Posterior cingulate gyrus (tissue), 11 donors: ENCODE data around the gene SPATA6L.

ENCODE experiments used
- DNase-seq, 10 donors: peaks; one replicate each; pipeline versions ENCODE4 v3.0.0 to v3.0.0-alpha.2; 2020 to 2021; ENCODE audit warnings: mixed read lengths in 3 of 10
- intact Hi-C: fragments of 100-400 bp; cut with DNase I; formaldehyde crosslinking; loops from one replicate; pipeline ENCODE4 v1.15.1; 2023

Gene SPATA6L

DNA sequence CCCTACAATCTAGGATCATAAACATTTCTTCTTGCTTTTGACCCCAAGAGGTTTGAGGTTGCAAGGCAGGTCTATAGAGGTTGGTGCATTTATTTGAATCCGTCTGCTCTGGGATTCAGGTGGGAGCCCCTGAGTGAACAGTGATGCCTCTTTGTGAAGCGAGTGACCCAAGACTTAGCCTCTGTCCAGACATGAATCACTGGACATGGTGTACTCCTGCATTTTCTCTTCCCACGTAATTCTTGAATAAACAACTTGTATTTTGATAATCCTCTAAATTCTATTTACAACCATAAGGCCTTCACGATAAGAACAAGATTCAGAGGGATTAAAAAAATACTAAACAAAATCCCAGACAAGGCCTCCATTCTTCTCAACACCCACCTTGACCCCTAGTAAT, 71.7 kb downstream of the SPATA6L start:
- DNase-seq = no peak
- intact Hi-C loops = no loop called here

DNA sequence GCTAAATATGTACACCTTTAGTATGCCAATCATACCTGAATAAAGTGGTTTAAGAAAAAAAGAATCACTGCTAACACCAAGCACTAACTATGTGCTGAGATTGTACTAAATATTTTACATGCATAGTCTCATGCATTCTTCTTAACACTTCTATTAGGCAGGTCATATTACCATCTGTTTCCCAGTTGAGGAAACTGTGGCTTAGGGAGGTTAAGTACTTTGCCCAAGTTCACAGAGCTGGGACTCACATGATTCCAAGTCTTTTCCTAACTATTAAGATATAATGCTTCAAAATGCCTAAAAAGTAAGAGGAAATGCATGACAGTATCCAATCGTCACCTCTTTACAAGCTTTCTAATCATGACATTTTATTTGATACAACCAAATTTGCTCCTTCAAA, 73.4 kb downstream of the SPATA6L start:
- DNase-seq = no peak
- intact Hi-C loops = no loop called here

DNA sequence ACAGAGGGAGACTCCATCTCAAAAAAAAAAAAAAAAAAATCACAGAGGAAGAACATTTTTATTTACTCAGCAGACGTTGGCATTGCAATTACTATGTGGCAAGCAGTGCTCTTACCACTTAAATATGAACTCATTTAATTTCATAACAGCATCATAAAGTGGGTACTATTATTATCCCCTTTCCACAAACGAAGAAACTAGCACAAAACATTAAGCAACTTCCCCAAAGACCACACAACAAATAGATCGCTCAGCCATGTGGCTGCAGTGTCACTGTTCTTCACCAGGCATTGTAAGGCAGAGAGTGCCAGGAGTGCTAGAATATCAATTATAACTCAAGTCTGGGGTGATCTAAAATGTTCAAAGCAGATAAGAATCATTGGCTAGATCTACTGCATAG, 74.0 kb downstream of the SPATA6L start:
- DNase-seq = no peak
- intact Hi-C loops = no loop called here

DNA sequence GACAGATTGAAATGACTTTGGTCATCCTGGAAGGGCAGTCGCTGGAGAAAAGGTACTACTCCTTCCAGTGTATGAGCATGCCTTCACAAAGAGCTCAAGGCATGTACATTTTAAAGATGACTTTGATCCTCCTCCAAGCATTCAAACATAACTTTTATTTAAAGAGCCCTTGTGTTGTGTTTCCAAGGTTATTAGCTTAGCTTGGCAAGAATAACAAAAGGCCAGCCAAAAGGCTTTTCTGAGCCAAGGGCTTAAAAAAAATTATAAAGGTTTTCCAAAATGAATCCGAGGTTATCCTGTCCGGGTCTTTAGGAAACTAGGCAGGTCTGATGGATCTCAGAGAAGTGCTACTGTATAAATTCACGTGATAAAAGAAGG, 75.2 kb downstream of the SPATA6L start:
- intact Hi-C loops = no loop called here
- DNase-seq = no peak

DNA sequence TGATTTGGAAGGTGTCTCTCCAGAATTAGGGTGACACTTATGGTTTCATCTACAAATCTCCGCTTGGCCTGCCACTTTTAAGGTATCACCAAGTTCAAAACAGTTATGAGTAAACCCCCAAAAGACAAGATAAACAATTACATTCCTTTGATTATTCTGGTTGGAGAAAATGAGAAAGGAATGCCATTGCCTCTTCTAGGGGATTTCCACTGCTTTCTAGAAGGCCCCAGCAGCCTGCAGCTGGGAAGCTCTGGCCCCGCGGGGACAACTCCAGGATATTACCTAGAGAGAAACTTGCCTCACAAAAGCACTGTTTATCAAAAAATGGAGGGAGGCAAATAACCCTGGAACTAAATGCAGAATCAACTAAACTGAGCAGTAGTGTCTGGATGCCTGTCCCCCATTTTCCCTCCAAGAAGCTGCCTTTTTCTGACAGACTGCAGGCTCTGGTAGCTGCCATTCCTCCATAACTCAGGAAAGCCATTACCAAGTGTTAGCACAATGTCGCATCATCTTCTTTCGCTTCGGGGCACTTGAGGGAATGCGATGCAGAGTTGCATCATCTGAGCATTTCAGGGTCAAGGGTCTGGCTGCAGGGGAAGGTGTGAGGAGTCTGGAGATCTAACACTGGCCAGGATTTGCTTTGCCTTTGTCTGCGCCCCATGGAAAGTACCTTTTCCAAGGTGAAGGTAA, 75.7 kb downstream of the SPATA6L start:
- no peak for DNase-seq
- intact Hi-C loops = no loop called here

DNA sequence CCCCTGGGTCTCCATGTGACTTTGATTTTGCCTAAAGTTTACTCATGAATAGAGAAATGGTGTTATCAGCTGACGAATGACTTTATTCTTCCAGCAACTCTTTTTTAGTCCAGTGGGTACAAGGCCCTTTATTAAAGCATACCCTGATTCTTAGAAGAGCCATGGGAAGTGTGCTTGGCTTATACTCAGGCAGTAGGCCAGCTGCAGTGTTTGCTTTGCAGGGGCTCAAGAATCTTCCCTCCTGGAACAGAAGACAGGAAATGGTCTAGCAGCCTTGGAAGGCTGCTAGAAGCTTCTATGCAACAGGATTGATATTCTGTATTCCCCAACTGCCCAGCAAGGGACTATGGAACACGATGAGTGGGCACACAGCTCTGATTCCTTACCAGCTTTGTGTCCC, 77.6 kb downstream of the SPATA6L start:
- DNase-seq = no peak
- intact Hi-C loops = no loop called here

DNA sequence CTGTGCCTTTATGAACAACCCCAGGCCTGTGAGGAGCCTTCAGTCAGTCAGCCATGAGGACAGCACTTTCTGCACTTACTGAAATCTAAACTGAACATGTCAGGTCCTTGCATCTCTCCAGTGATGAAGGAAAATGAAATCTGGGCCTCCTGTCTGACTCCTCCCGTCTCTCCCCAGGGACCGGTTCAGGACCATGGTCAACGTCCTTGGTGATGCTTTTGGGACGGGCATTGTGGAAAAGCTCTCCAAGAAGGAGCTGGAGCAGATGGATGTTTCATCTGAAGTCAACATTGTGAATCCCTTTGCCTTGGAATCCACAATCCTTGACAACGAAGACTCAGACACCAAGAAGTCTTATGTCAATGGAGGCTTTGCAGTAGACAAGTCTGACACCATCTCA, 81.1 kb downstream of the SPATA6L start:
- DNase-seq = no peak
- intact Hi-C loops = no loop called here

DNA sequence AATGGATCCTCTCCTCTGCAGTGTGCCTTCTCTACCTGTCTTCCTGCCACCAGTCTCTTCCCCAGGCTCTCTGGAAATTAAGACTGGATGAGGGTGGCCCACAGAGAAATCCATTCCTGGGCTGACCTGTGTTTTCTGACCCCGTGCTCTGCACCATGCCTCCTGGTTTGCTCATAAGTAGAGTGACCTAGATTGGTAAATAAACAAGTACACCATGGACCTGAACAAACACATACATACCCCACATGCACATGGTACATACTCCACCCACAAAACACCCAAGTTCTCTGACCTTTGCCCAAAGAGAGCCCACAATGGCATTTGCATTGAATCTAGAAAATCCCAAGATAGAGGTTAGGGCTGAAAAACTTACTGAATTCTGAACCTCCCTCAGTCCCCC, 81.6 kb downstream of the SPATA6L start:
- DNase-seq = no peak
- intact Hi-C loops = no loop called here

DNA sequence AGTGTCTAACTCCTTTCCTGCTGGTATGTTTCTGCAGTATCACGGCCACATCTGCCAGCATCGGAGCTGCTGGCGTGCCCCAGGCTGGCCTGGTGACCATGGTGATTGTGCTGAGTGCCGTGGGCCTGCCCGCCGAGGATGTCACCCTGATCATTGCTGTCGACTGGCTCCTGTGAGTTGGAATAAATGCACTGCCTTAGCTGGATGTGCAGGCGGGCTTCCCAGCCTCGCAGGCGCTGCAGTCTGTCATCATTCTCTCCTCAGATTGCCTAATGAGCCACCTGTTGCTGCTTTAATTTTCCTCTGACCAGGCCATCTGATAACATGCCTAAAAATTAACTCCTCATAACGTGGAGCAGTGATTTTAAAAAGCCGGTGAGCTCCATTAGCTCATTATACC, 83.3 kb downstream of the SPATA6L start:
- intact Hi-C loops = no loop called here
- DNase-seq = peak in 2 of 10 donors; percentile 81 to 86

DNA sequence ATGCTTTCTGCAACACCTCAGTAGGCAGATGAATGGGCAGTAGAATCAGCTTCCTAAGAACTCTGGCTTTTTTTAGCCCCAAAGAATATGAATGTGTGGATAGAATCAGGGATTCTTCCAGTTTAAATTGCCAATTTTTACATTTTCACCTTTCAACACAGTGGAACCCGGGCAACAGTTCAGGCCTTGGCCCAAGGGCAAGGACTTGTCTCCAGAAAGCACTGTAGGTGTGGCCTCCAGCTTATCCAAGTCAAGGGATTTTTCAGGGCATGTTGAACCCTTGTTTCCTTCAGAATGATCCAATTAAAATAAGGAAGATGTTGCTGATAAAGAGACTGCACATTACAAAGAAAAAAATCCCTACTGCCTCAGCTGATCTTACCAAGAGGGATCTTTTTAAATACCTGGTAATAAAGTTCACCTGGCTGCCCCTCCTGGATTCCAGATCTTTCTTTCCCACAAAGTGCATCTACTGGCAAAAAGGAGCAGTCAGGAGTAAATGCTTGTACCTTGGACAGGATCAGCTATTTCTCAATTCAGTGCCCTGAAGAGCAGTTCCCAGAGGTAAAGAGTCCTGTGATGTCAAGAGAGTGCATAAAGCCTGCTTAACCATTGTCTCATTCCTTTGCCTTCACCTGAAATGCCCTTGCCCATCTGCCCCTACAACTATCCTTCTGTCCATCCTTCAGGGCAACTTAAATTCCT, 84.3 kb downstream of the SPATA6L start:
- DNase-seq = no peak
- intact Hi-C loops = no loop called here

DNA sequence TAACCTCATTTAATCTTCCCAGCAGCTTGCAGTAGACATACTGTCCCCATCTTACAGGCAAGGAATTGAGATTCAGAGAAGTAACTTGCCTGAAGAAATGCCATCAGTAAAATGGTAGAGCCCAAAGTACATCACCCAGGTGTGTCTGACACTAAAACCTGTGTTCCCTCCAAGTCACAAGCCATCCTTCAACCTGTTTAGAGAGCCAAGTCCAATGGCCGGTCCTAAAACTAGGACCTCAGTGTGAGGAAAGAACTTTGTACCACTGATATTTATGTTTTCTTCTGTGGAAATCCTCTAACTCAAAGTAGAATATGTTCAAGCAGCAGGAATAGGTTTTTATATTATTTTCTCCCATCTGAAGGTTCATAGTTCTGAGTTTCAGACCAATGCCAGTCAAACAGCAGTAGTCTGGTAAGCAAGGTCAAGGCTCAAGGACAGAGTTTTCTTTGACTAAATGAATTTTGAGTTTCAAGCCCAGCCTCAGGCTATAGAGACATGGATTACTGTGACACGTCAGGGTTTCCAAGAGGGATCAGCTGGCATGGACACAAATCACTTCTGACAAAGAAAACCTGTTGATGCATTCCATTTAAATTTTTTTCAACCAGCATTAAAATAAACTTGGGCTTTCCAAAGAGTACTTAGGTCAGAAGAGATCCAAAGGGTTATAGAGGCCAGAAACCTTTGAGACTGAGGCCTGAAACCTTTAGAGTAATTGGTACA, 85.1 kb downstream of the SPATA6L start:
- no peak for DNase-seq
- intact Hi-C loops = no loop called here

DNA sequence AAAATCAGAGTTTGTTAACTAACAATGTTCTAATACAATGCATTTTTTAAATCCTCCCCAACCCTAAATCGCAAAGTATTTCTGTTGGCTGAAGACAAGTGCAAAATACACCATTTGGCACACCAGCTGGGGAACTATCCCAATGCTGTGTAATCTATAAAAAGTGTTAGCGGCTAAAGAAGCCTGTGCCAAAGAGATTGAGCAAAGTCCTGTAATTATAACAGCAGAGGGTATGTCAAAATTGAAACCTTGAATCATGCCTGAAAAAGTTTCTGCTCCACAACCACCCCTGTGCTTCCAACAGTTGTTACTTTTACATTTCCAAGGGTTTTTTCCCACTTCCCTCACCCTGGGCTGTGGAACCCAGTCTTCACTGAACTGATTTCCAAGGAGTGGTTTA, 87.3 kb downstream of the SPATA6L start:
- DNase-seq = no peak
- intact Hi-C loops = no loop called here

DNA sequence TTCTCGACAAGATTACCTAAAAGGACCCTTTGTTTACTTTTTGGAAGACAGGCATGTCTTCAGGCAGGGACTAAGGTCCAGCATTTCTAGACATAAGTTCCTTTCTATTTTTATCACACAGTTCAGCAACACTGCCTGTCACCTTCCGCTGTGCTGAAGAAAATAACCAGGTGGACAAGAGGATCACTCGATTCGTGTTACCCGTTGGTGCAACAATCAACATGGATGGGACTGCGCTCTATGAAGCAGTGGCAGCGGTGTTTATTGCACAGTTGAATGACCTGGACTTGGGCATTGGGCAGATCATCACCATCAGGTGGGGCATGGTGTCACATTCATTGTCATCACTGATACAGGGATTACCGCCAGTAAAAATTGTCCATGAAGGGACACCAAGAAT, 89.8 kb downstream of the SPATA6L start:
- DNase-seq = no peak
- intact Hi-C loops = no loop called here

DNA sequence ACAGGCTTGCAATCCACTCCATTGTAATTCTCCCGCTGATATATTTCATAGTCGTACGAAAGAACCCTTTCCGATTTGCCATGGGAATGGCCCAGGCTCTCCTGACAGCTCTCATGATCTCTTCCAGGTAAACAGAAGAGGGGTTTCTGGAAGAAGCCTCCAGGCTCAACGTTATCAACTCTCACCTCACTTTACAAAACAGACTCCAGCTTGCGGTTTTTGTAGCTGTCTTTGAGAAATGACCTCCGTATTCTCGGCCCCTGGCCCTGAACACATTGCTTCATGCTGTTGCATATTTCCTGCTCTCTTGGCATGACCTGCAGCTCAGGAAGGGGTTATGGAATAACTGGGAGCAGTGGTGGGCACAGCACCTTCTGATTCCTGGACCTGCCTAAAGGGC, 90.3 kb downstream of the SPATA6L start:
- DNase-seq = no peak
- intact Hi-C loops = no loop called here

DNA sequence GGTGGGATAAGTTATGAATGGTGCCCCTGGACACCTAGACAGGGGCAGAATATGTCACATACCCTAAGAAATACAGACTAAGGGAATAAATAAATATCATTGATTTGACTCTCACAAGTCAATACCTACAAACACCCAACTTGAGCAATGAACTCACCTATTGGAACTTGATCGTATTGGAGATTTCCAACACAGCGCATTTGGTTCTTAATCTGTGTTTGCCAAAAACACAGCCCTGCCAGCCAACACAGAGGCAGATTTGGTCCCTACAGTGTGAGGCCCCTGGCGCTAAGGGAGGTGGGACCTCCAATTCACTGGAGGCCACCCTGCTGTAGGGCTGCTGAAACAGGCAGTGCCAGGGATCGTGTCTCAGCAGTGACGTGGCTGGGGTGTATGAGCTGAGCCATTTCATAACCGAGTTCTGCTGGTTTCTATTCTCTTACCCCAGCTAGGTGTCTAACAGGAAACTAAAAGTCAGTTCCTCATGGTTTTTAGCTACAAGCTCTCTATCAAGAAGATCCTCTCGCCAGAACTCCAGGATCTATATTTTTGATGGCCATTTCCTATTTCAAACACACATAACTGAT, 91.5 kb downstream of the SPATA6L start:
- DNase-seq = no peak
- intact Hi-C loops = no loop called here

DNA sequence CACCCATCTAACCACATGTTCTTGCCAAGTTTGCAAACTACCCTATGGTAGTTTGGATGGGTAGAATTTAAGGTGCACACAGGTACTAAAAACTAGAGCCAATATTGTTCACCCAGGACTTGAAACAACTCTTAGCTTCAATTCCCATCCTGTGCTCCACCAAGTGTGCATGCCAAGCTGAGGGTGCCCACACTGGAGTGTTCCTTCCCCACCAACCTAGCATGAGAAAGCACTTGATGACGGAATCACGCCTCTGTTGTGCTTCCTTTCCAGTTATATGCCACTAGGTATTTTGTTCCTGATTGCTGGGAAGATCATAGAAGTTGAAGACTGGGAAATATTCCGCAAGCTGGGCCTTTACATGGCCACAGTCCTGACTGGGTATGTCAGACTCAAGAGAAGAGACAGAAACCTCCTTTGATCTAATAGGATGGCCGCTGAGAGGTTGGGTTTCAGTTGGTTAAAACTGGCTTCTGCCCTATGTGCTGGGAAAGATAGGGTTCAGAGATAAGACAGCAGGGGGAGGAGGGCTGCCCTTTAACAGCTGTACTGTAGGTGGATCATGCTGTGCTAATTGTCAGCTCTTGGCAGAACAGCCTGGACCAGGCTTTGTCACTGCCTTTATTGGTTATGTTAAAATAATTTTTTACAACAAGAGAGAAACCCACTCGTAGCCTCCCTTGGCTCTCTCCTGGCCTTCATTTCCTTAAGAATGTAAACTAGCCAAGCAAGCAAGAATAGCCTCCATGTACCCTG, 92.5 kb downstream of the SPATA6L start:
- peak in 5 of 10 donors; percentile 18 to 84 (median 48) for DNase-seq
- intact Hi-C loops = no loop called here

DNA sequence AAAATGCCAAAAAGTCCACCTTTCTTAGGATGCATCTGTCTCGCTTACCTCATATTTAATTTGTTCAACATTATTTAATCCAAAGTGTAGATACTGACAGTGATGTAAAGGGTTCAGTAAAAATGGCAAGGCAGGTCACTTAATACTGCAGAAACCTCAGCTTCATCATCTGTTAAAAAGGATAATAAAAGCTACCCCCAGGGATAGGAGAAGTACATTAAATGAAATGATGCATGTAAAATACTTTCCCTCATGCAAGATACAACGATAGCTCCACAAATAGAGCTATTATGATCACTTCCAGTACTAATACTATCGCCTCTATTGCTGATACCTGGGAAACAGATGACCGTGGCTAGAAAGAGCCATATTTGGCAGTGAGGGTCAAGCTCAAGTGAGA, 93.1 kb downstream of the SPATA6L start:
- DNase-seq = no peak
- intact Hi-C loops = no loop called here

DNA sequence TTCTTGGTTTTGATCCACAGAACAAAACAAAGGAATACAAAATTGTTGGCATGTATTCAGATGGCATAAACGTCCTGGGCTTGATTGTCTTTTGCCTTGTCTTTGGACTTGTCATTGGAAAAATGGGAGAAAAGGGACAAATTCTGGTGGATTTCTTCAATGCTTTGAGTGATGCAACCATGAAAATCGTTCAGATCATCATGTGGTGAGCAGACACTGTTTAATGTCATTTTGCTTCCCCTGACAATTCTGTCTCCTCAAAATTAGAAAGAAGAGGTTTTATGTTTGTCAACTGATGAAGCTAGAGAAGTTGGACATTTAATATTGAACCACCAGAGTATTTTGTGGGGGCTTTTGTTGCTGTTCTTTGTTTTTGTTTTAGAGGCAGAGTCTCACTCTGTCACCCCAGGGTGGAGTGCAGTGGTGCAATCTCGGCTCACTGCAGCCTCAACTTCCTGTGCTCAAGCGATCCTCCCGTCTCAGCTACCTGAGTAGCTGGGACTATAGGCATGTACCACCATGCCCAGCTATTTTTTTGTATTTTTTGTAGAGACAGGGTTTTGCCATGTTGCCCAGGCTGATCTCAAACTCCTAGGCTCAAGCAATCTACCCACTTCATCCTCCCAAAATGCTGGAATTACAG, 94.0 kb downstream of the SPATA6L start:
- intact Hi-C loops = no loop called here

DNA sequence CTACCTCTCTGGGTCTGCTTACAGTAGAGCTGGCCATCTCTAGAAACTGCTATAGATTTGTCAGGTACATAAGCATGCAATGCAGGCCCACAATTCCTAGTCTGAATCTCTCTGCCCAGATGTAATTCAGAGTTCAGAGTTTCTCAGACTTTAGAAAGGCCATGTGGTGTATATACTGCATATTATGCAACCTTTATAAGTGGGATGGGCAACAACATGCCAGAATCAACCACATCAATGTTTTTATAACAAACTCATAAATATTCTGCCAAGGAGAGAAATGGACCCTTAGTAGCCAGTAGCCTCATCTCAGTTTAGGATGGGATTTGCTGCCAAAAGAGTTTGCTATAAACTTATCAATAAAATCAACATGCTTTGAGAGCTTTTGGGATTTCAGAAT, 97.2 kb downstream of the SPATA6L start:
- intact Hi-C loops = no loop called here
- no peak for DNase-seq

More for the DNA sequence above, 94.0 kb downstream of the SPATA6L start:
- DNase-seq = no peak

DNA sequence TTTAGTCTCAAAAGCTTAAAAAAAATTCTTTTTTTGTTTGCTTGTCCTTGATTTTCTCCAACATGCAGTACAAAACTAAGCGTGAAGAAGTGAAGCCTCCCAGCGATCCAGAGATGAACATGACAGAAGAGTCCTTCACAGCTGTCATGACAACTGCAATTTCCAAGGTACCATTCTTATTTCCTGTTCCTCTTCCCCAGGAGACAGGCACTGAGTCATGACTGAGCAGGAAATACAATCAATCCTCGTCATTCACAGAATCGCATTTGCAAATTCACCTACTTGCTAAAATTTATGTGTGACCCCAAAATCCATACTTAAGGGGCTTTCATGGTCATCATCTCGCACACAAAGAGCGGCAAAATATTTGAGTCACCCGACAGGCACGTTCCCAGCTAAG, 98.7 kb downstream of the SPATA6L start:
- intact Hi-C loops = no loop called here
- no peak for DNase-seq
